Breast epithelium (tissue), 3 donors: ENCODE data around the gene TMEM179.

Experiments used
- CTCF ChIP-seq, 3 donors: fragments of 450-650 bp; IDR thresholded peaks; one replicate each; pipeline ENCODE4 v1.5.1; 2016 to 2017; ENCODE audit warnings: antibody characterized with exemption in 3 of 3, mild to moderate bottlenecking in 3 of 3, moderate library complexity in 3 of 3
- POLR2AphosphoS5 ChIP-seq, 3 donors: sonication (generic); formaldehyde crosslinking; IDR thresholded peaks; one replicate each; pipeline ENCODE4 v1.6.1; 2017; ENCODE audit warnings: antibody characterized with exemption in 3 of 3

DNA sequence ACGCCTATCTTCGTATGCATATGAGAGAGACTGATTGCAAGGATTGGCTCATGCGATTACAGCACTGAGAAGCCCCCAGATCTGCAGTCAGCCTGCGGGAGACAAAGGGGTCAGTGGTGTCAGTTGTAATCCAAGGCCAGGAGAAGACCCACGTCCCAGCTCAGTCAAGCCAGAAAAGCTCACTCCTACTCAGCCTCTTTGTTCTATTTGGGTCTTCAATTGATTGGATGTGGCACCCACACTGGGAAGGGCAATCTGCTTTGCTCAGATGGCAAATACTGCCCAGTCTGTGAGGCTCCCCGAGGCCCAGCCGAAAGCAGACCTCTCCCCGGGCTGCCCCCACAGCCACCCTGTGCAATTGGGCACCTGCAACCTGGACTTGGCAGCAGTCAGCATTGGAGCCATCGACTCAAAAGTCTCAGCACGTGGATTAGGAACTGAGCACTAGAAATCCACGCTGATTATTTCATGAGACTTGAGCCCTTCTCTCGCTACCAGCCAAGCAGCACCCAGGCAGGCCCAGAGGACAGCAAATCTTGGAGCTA, 39.6 kb upstream of the TMEM179 start:
- no peak for TF ChIP-seq CTCF (IDR thresholded peaks at IDR 0.05)
- no peak for TF ChIP-seq POLR2AphosphoS5 (IDR thresholded peaks at IDR 0.05)
